H54 (cell line): ENCODE data around the gene AREG.

ENCODE experiments used
- DNase-seq: peaks from one replicate; pipeline ENCODE4 v3.0.0; 2011; ENCODE audit warnings: low spot score, mixed read lengths; ENCODE audit not compliant: insufficient read length
- FAIRE-seq: peaks from 3 replicates; lab custom pipeline; 2011; peaks lifted over from hg19 to GRCh38; lab: Jason Lieb, UNC
- POLR2A ChIP-seq: IDR thresholded peaks from 2 replicates; pipeline ENCODE4 v1.6.1; 2011; ENCODE audit warnings: low read depth, mild to moderate bottlenecking, low read length

AREG gene

GRCh38 chr4:74415602-74416300 is 29.2 kb upstream of the AREG start:
- no peak for FAIRE-seq
- TF ChIP-seq POLR2A = no peak
- no peak for DNase-seq

DNA sequence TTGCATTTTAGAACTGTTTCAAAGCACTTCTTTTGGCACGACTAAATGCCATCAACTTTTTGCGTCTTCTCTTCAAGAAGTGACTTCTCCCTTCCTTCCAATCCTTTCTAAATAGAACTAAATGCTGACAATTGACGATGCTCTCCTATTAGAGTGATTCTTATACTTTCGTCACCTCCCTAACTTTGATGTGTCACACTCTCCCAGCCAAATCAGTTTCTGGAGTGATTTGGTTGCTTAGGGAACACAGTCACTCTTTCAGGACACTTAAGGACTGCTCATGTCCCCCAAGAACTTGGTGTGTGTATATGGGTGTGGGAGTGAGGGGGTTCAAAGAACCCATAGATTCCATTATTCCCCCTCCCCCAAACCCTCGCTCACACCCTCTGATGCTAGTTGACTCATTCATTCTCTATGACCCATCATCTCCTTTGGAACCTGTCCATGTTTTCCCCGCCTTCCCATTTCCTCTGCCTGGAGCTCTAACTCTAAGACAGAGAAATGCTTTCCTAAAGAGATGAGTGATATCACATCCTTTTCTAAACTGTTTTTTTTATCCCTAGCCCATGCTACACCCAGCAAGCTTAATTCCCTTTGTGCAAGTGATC is 26.8 kb upstream of the AREG start:
- DNase-seq = no peak
- TF ChIP-seq POLR2A = no peak
- peak; percentile 86 for FAIRE-seq

GRCh38 chr4:74420863-74421262 is 24.1 kb upstream of the AREG start:
- no peak for TF ChIP-seq POLR2A
- FAIRE-seq (no peak), DNase-seq (no peak)

- DNase-seq = no peak
- TF ChIP-seq POLR2A = no peak
- FAIRE-seq = no peak
Observed at GRCh38 chr4:74423104-74423503, 21.8 kb upstream of the AREG start.

- TF ChIP-seq POLR2A = no peak
- FAIRE-seq (no peak), DNase-seq (no peak)
Observed at GRCh38 chr4:74424111-74424510, 20.8 kb upstream of the AREG start.

- FAIRE-seq = peak; percentile 71
- no peak for DNase-seq
- TF ChIP-seq POLR2A = no peak
Observed at GRCh38 chr4:74426101-74426500, 18.8 kb upstream of the AREG start.

GRCh38 chr4:74428276-74428675 is 16.7 kb upstream of the AREG start:
- DNase-seq = no peak
- no peak for TF ChIP-seq POLR2A
- FAIRE-seq = no peak

GRCh38 chr4:74431113-74431826 is 13.7 kb upstream of the AREG start:
- TF ChIP-seq POLR2A = no peak
- DNase-seq = no peak
- FAIRE-seq = no peak

- DNase-seq (no peak), FAIRE-seq (no peak)
- TF ChIP-seq POLR2A = no peak
Observed at GRCh38 chr4:74433043-74433442, 11.9 kb upstream of the AREG start.

DNA sequence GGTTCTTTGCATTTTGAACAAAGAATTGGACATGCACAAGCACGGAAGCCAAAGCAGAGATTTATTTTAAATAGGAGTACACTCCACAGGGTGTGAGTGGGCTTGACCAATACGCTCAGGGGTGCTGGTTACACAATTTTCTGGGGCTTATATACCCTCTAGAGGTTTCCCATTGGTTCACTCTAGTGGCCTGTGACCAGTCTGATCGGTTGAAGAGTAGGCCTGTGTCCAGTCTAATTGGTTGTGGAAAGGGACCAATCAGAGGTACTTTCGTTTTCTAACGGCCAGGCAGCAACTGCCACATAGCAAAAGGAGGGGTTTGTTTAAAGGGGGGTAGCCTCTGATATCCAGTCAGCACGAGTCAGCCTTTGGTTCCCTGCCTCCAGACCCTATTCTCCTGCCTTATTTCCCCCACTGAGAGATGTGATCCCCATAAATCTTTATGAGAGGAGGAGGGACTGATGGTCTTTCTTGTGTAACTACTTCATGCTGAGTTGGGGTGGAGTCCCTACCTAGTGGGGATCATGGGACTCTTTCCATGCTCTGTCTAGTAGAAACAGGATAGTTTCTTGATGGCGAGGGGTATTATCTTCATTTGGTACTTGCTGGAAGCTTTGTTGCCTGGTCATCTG is 11.3 kb upstream of the AREG start:
- FAIRE-seq (no peak), DNase-seq (no peak)
- no peak for TF ChIP-seq POLR2A

DNA sequence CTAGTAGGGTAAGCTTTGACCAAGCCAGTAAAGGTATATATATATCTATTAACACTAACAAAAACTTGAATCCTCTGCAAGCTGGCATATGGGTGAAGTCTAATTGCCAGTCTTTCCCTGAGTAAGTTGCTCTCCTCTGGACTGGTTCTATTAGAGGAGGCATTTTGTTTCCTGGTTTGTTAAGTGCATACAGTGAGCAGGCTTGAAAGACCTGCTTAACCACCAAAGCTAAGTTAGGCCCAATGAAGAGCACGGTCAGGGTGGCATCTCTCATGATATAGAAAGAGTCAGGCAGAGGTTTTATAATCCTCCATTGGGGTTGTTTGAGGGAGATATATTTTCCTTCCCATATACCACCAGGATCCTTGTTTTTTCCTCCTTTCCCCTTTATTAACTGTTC is 9.6 kb upstream of the AREG start:
- DNase-seq = no peak
- no peak for TF ChIP-seq POLR2A
- no peak for FAIRE-seq

DNA sequence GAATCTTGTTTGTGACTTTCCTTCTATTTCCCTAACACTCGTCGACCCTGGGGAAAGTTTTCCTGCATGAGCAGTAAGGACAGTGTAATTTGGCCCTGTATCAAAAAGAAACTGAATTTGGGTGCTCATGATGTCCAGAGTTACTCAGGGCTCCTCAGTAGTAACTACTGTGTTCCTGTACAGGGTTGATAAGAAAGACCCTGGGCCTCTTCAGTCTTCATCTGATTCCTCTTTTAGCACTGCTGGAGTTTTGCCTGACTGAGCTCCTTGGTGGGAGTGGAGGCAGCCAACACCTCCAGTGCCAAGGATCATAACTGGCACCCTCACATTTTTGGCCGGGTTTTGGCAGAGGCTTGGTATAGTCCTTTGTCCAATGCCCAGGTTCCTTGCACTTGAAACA is 7.1 kb upstream of the AREG start:
- FAIRE-seq (no peak), DNase-seq (no peak)
- no peak for TF ChIP-seq POLR2A

DNA sequence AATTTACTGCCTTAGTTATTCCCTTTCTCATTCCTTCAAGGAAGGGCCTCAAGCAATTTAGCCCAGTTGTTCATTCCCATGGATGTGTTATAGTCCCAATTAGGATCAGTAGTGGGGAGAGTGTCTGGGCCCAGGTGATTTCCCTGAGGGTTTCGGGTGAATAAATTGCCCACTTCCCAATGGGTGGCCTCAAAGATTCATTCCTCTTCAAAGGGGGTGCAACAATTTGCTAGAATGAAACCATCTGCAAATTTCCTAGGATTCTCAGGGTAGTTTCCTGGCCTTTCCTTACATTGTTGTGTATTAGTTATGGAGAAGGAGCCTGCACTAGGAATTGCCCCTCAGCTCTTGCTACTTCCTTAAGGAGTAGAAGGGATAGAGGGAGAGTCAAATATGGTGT is 6.3 kb upstream of the AREG start:
- TF ChIP-seq POLR2A = no peak

GRCh38 chr4:74439952-74440351 is 5.0 kb upstream of the AREG start:
- no peak for FAIRE-seq
- DNase-seq = no peak
- no peak for TF ChIP-seq POLR2A

More for the DNA sequence above, 6.3 kb upstream of the AREG start:
- DNase-seq (no peak), FAIRE-seq (no peak)
